ENCODE measurements around the gene CDH2. TPM values are rescaled to one million over a fixed set of nuclear protein-coding genes. Genes with fewer than 3 reads are reported as not detected.
A peak's percentile ranks its signal among the peaks of the same experiment; 100 is the strongest.

The CDH2 gene
- total and polyA plus RNA-seq, 2 donors (not counting 1 experiment from before 2014, with no cell fraction given): 2.0 to 15.3 TPM

- Histone ChIP-seq H3K9me3 (ENCODE audit: control insufficient read depth, insufficient read depth, low read depth, low read length) (no peaks in the 10 kb centered on the region), H3K4me3 (replicated peaks in 1 of 4; ENCODE audit: control extremely low read depth in 1 of 4, insufficient read depth in 1 of 4, low read depth in 3 of 4, low read length in 4 of 4) (no peak overlapping the region), H4K20me1 (ENCODE audit: control insufficient read depth, extremely low read depth, insufficient read depth, low read length) (no peaks in the 10 kb centered on the region), H3K4me2 (ENCODE audit: extremely low read depth, insufficient read depth, low read length) (no peak overlapping the region), H3K9ac (ENCODE audit: insufficient read depth, low read length) (no peak overlapping the region), H3K36me3 (ENCODE audit: control insufficient read depth, insufficient read depth, low read length) (no peaks in the 10 kb centered on the region), H3K79me2 (ENCODE audit: control insufficient read depth, insufficient read depth, low read length) (no peaks in the 10 kb centered on the region), H3K27me3 (ENCODE audit: control insufficient read depth, insufficient read depth, low read length) (no peaks in the 10 kb centered on the region), H3K4me1 (ENCODE audit: control insufficient read depth, extremely low read depth, insufficient read depth, low read length) (peaks cover 2% of the 10 kb centered on the region), H3K27ac (ENCODE audit: insufficient read depth, low read length) (no peak overlapping the region), H2AFZ (ENCODE audit: low read length) (no peak overlapping the region)
- peak; percentile 56 to 67 for DNase-seq (ENCODE audit: low read depth in 2 of 2)
- TF ChIP-seq EZH2 (IDR thresholded peaks at IDR 0.05; ENCODE audit: low read length, missing control alignments): no peak
- TF ChIP-seq, protein P1, sequence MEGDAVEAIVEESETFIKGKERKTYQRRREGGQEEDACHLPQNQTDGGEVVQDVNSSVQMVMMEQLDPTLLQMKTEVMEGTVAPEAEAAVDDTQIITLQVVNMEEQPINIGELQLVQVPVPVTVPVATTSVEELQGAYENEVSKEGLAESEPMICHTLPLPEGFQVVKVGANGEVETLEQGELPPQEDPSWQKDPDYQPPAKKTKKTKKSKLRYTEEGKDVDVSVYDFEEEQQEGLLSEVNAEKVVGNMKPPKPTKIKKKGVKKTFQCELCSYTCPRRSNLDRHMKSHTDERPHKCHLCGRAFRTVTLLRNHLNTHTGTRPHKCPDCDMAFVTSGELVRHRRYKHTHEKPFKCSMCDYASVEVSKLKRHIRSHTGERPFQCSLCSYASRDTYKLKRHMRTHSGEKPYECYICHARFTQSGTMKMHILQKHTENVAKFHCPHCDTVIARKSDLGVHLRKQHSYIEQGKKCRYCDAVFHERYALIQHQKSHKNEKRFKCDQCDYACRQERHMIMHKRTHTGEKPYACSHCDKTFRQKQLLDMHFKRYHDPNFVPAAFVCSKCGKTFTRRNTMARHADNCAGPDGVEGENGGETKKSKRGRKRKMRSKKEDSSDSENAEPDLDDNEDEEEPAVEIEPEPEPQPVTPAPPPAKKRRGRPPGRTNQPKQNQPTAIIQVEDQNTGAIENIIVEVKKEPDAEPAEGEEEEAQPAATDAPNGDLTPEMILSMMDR (conservative IDR thresholded peaks at IDR 0.05 in 1 of 2, IDR thresholded peaks at IDR 0.05 in 1 of 2; ENCODE audit: low read depth in 1 of 2, low read length in 2 of 2): no peak
Observed at GRCh38 chr18:27996801-27997272, 180.1 kb downstream of the CDH2 start.

GRCh38 chr18:27995770-27996502, 181.0 kb downstream of the CDH2 start:
- no peaks in the 10 kb centered on the region for H3K9me3 ChIP-seq (ENCODE audit: control insufficient read depth, insufficient read depth, low read depth, low read length)

GRCh38 chr18:27994571-27994970, 182.4 kb downstream of the CDH2 start:
- Histone ChIP-seq H3K9ac (ENCODE audit: insufficient read depth, low read length) (no peak overlapping the region), H3K27me3 (ENCODE audit: control insufficient read depth, insufficient read depth, low read length) (no peaks in the 10 kb centered on the region), H3K27ac (ENCODE audit: insufficient read depth, low read length) (no peak overlapping the region), H3K9me3 (ENCODE audit: control insufficient read depth, insufficient read depth, low read depth, low read length) (no peaks in the 10 kb centered on the region), H3K4me2 (ENCODE audit: extremely low read depth, insufficient read depth, low read length) (no peak overlapping the region), H4K20me1 (ENCODE audit: control insufficient read depth, extremely low read depth, insufficient read depth, low read length) (no peaks in the 10 kb centered on the region), H3K79me2 (ENCODE audit: control insufficient read depth, insufficient read depth, low read length) (no peaks in the 10 kb centered on the region), H3K4me1 (ENCODE audit: control insufficient read depth, extremely low read depth, insufficient read depth, low read length) (peaks cover 2% of the 10 kb centered on the region), H2AFZ (ENCODE audit: low read length) (no peak overlapping the region), H3K4me3 (replicated peaks in 1 of 4; ENCODE audit: control extremely low read depth in 1 of 4, insufficient read depth in 1 of 4, low read depth in 3 of 4, low read length in 4 of 4) (no peak overlapping the region), H3K36me3 (ENCODE audit: control insufficient read depth, insufficient read depth, low read length) (no peaks in the 10 kb centered on the region)
- TF ChIP-seq EZH2 (IDR thresholded peaks at IDR 0.05; ENCODE audit: low read length, missing control alignments): no peak
- TF ChIP-seq, protein P1 (conservative IDR thresholded peaks at IDR 0.05 in 1 of 2, IDR thresholded peaks at IDR 0.05 in 1 of 2; ENCODE audit: low read depth in 1 of 2, low read length in 2 of 2): no peak
- DNase-seq (ENCODE audit: low read depth in 2 of 2): no peak

More at GRCh38 chr18:27995770-27996502, 181.0 kb downstream of the CDH2 start:
- no peak for DNase-seq (ENCODE audit: low read depth in 2 of 2)
- H3K27ac ChIP-seq (ENCODE audit: insufficient read depth, low read length): no peak overlapping the region
- no peak overlapping the region for H3K9ac ChIP-seq (ENCODE audit: insufficient read depth, low read length)
- H3K4me3 ChIP-seq (replicated peaks in 1 of 4; ENCODE audit: control extremely low read depth in 1 of 4, insufficient read depth in 1 of 4, low read depth in 3 of 4, low read length in 4 of 4): no peak overlapping the region
- H3K4me1 ChIP-seq (ENCODE audit: control insufficient read depth, extremely low read depth, insufficient read depth, low read length): peaks cover 2% of the 10 kb centered on the region
- no peak overlapping the region for H3K4me2 ChIP-seq (ENCODE audit: extremely low read depth, insufficient read depth, low read length)
- no peaks in the 10 kb centered on the region for H3K36me3 ChIP-seq (ENCODE audit: control insufficient read depth, insufficient read depth, low read length)
- H3K27me3 ChIP-seq (ENCODE audit: control insufficient read depth, insufficient read depth, low read length): no peaks in the 10 kb centered on the region
- H4K20me1 ChIP-seq (ENCODE audit: control insufficient read depth, extremely low read depth, insufficient read depth, low read length): no peaks in the 10 kb centered on the region
- H3K79me2 ChIP-seq (ENCODE audit: control insufficient read depth, insufficient read depth, low read length): no peaks in the 10 kb centered on the region
- TF ChIP-seq EZH2 (IDR thresholded peaks at IDR 0.05; ENCODE audit: low read length, missing control alignments): no peak
- TF ChIP-seq, protein P1 (conservative IDR thresholded peaks at IDR 0.05 in 1 of 2, IDR thresholded peaks at IDR 0.05 in 1 of 2; ENCODE audit: low read depth in 1 of 2, low read length in 2 of 2): no peak
- no peak overlapping the region for H2AFZ ChIP-seq (ENCODE audit: low read length)
